H1 (cell line): ENCODE measurements around the gene HSF5. TPM values are rescaled to one million over a fixed set of nuclear protein-coding genes. Genes with fewer than 3 reads are reported as not detected.

Experiments used
- CTCF ChIA-PET: fragments of 300-600 bp; sonication (Branson Sonifier 250); formaldehyde crosslinking; loops from one replicate; lab custom pipeline; 2021; ENCODE audit not compliant: partially characterized antibody; lab: Charles Lee
- POLR2A ChIA-PET: fragments of 300-600 bp; sonication (Branson Sonifier 250); formaldehyde crosslinking; loops from one replicate; lab custom pipeline; 2021; ENCODE audit warnings: inconsistent platforms; ENCODE audit not compliant: partially characterized antibody; lab: Charles Lee
- DNase-seq, 2 experiments: peaks; one replicate each; pipeline versions ENCODE4 v3.0.0 to v3.0.0-alpha.2; 2010 to 2022; ENCODE audit warnings: low spot score in 2 of 2, low read depth in 1 of 2, mixed read lengths in 1 of 2
- FAIRE-seq: peaks from 2 replicates; lab custom pipeline; 2011; peaks lifted over from hg19 to GRCh38; lab: Jason Lieb, UNC
- H2AFZ ChIP-seq: 2 replicates; pipeline ENCODE4 v1.8.1; 2012; ENCODE audit warnings: low read length, inconsistent platforms
- H2AK5ac ChIP-seq: 2 replicates; pipeline ENCODE4 v1.6.1; 2013; ENCODE audit warnings: low read depth, low read length
- H2BK120ac ChIP-seq: replicated peaks from 2 replicates; pipeline ENCODE3; 2013; ENCODE audit warnings: low read depth, low read length, inconsistent platforms
- H2BK12ac ChIP-seq: 2 replicates; pipeline ENCODE4 v1.6.1; 2013; ENCODE audit warnings: low read depth, low read length
- H2BK15ac ChIP-seq: 2 replicates; pipeline ENCODE4 v1.6.1; 2013; ENCODE audit warnings: low read length
- H2BK20ac ChIP-seq: 2 replicates; pipeline ENCODE4 v1.6.1; 2013; ENCODE audit warnings: low read length
- H2BK5ac ChIP-seq: 2 replicates; pipeline ENCODE4 v1.6.1; 2013; ENCODE audit warnings: low read depth, low read length
- H3K14ac ChIP-seq: 2 replicates; pipeline ENCODE4 v1.6.1; 2013; ENCODE audit warnings: inconsistent platforms; ENCODE audit not compliant: insufficient read length
- H3K18ac ChIP-seq: 2 replicates; pipeline ENCODE4 v1.6.1; 2013; ENCODE audit warnings: low read length; ENCODE audit errors: extremely low read depth
- H3K23ac ChIP-seq: 2 replicates; pipeline ENCODE4 v1.6.1; 2013; ENCODE audit warnings: inconsistent platforms; ENCODE audit not compliant: insufficient read length
- H3K23me2 ChIP-seq: 2 replicates; pipeline ENCODE4 v1.6.1; 2013; ENCODE audit warnings: low read depth, low read length
- H3K27ac ChIP-seq: 2 replicates; pipeline ENCODE4 v1.6.1; 2011; ENCODE audit warnings: low read depth, low read length, inconsistent platforms
- H3K27me3 ChIP-seq, 4 experiments: replicated peaks in 1 of 4; 1 replicate in 1 of 4; 2 replicates in 3 of 4; pipeline versions ENCODE4 v1.6.1 to v1.8.1; 2011 to 2013; ENCODE audit warnings: low read length in 3 of 4, mild to moderate bottlenecking in 3 of 4, inconsistent platforms in 2 of 4, mixed read lengths in 2 of 4, moderate library complexity in 1 of 4; ENCODE audit not compliant: control insufficient read depth in 3 of 4, insufficient read depth in 3 of 4; ENCODE audit errors: extremely low read depth in 1 of 4
- H3K36me3 ChIP-seq, 4 experiments: 2 replicates each; pipeline versions ENCODE4 v1.6.1 to v1.8.1; 2011 to 2013; ENCODE audit warnings: mild to moderate bottlenecking in 4 of 4, low read length in 3 of 4, moderate library complexity in 2 of 4, control low read depth in 1 of 4, inconsistent platforms in 1 of 4; ENCODE audit not compliant: insufficient read depth in 4 of 4, control insufficient read depth in 2 of 4
- H3K4ac ChIP-seq: replicated peaks from 2 replicates; pipeline ENCODE3; 2013; ENCODE audit warnings: low read length, low read depth, mixed read lengths, inconsistent platforms; ENCODE audit not compliant: insufficient read length
- H3K4me1 ChIP-seq, 4 experiments: replicated peaks in 1 of 4; 1 replicate in 1 of 4; 2 replicates in 3 of 4; pipeline versions ENCODE4 v1.6.1 to v1.8.1; 2011 to 2013; ENCODE audit warnings: low read length in 3 of 4, inconsistent platforms in 2 of 4, mixed read lengths in 1 of 4; ENCODE audit not compliant: insufficient read depth in 4 of 4, control insufficient read depth in 3 of 4
- H3K4me2 ChIP-seq, 2 experiments: 2 replicates each; pipeline versions ENCODE4 v1.6.1 to v1.8.1; 2011 to 2013; ENCODE audit warnings: low read depth in 2 of 2, low read length in 2 of 2, control low read depth in 1 of 2, inconsistent platforms in 1 of 2, mild to moderate bottlenecking in 1 of 2; ENCODE audit not compliant: insufficient read depth in 1 of 2
- H3K4me3 ChIP-seq, 4 experiments: fragments of 200-600, 300-600 bp in 1 of 4; sonication (generic), shearing (Covaris generic), sonication (Bioruptor Twin) in 1 of 4; 2 replicates each; pipeline versions ENCODE4 v1.5.1 to v1.8.1; 2011 to 2016; ENCODE audit warnings: low read length in 4 of 4, low read depth in 3 of 4, control low read depth in 2 of 4, inconsistent platforms in 2 of 4, mild to moderate bottlenecking in 2 of 4, mixed read lengths in 1 of 4, moderate library complexity in 1 of 4; ENCODE audit not compliant: insufficient read depth in 2 of 4; ENCODE audit errors: extremely low read depth in 1 of 4
- H3K56ac ChIP-seq: replicated peaks from 2 replicates; pipeline ENCODE3; 2013; ENCODE audit warnings: low read depth, mild to moderate bottlenecking, mixed read lengths, low read length, inconsistent platforms; ENCODE audit not compliant: insufficient read length
- H3K79me1 ChIP-seq: 2 replicates; pipeline ENCODE4 v1.6.1; 2013; ENCODE audit warnings: low read depth, low read length, control low read depth
- H3K79me2 ChIP-seq, 2 experiments: 2 replicates each; pipeline versions ENCODE4 v1.6.1 to v1.8.1; 2012 to 2013; ENCODE audit warnings: low read length in 2 of 2, mild to moderate bottlenecking in 2 of 2, inconsistent platforms in 1 of 2; ENCODE audit not compliant: insufficient read depth in 2 of 2, control insufficient read depth in 1 of 2
- H3K9ac ChIP-seq, 4 experiments: replicated peaks in 1 of 4; 1 replicate in 1 of 4; 2 replicates in 3 of 4; pipeline versions ENCODE4 v1.6.1 to v1.8.1; 2011 to 2013; ENCODE audit warnings: low read depth in 3 of 4, low read length in 3 of 4, control low read depth in 2 of 4, mild to moderate bottlenecking in 2 of 4, moderate library complexity in 2 of 4, inconsistent platforms in 1 of 4; ENCODE audit errors: extremely low read depth in 1 of 4
- H3K9me3 ChIP-seq, 2 experiments: 2 replicates each; pipeline versions ENCODE4 v1.6.1 to v1.8.1; 2012 to 2013; ENCODE audit warnings: mild to moderate bottlenecking in 2 of 2, moderate library complexity in 2 of 2, control low read depth in 1 of 2, inconsistent platforms in 1 of 2, low read depth in 1 of 2, low read length in 1 of 2, mixed read lengths in 1 of 2; ENCODE audit not compliant: insufficient read depth in 2 of 2
- H4K20me1 ChIP-seq, 2 experiments: replicated peaks in 1 of 2; 2 replicates each; pipeline versions ENCODE3 to v1.8.1; 2011 to 2013; ENCODE audit warnings: inconsistent platforms in 2 of 2, low read length in 2 of 2, mild to moderate bottlenecking in 1 of 2; ENCODE audit not compliant: insufficient read depth in 2 of 2, control insufficient read depth in 1 of 2
- H4K5ac ChIP-seq: 2 replicates; pipeline ENCODE4 v1.6.1; 2013; ENCODE audit warnings: low read length, low read depth, mixed read lengths, inconsistent platforms; ENCODE audit not compliant: insufficient read length
- H4K8ac ChIP-seq: 2 replicates; pipeline ENCODE4 v1.8.0; 2013; ENCODE audit warnings: mild to moderate bottlenecking, moderate library complexity, low read length, inconsistent platforms; ENCODE audit not compliant: insufficient read depth; ENCODE audit errors: extremely low read depth
- H4K91ac ChIP-seq: replicated peaks from 2 replicates; pipeline ENCODE3; 2013; ENCODE audit warnings: low read length, mixed read lengths, inconsistent platforms; ENCODE audit not compliant: insufficient read length
- CHD1 ChIP-seq: IDR thresholded peaks from 2 replicates; pipeline ENCODE4 v1.6.1; 2012; ENCODE audit warnings: low read depth, low read length, improper control_type of control experiment
- E2F6 ChIP-seq: IDR thresholded peaks from 2 replicates; pipeline ENCODE4 v1.6.1; 2012; ENCODE audit warnings: inconsistent platforms
- WGBS, 2 experiments: shearing (Covaris generic) in 1 of 2; methylation state at CpG; one replicate each; pipeline versions ENCODE4 v1.1.6 to v1.1.7; 2013 to 2015; ENCODE audit warnings: low lambda C conversion rate in 2 of 2, mixed read lengths in 2 of 2, inconsistent platforms in 1 of 2, low coverage in 1 of 2, missing lambda C conversion rate in 1 of 2; ENCODE audit not compliant: insufficient replicate concordance in 2 of 2, insufficient coverage in 1 of 2, insufficient read length in 1 of 2; ENCODE audit errors: extremely low coverage in 1 of 2, missing lambda C conversion rate in 1 of 2; 5-methylcytosine and 5-hydroxymethylcytosine counted together
- polyA plus RNA-seq, 7 experiments: library from polyadenylated mRNA; depleted of rRNA in 3 of 7; stranded (reverse) in 5 of 7; unstranded in 2 of 7; fragments of >200 nt in 5 of 7; fragments of 200-250 nt in 2 of 7; gene quantifications; 1 replicate in 5 of 7; 2 replicates in 1 of 7; 4 replicates in 1 of 7; pipeline versions ENCODE4 v1.2.1 to v1.2.3, GENCODE V29; 2011 to 2013; ENCODE audit warnings: missing spikeins in 2 of 7, mixed read lengths in 2 of 7
- total RNA-seq: library from RNA; stranded (reverse); fragmentation: NEBNext Ultra II Directional; extraction: Animal tissue kit (Norgen Biotek cat#: 25700); gene quantifications from 2 replicates; pipeline ENCODE4 v1.2.1, GENCODE V29; 2021
- TF ChIP-seq, protein P1 (sequence below): IDR thresholded peaks from 2 replicates; pipeline ENCODE4 v1.6.1; 2012; ENCODE audit warnings: low read length, inconsistent platforms
- TF ChIP-seq, protein P2 (sequence below): IDR thresholded peaks from 2 replicates; pipeline ENCODE4 v1.6.1; 2011; ENCODE audit warnings: low read depth, mild to moderate bottlenecking, low read length; ENCODE audit not compliant: insufficient read depth

HSF5 gene
- total and polyA plus RNA-seq, 2 of the 8 experiments (the other 6 are each of a cell fraction or from before 2014, with no cell fraction given), result not detected

DNA sequence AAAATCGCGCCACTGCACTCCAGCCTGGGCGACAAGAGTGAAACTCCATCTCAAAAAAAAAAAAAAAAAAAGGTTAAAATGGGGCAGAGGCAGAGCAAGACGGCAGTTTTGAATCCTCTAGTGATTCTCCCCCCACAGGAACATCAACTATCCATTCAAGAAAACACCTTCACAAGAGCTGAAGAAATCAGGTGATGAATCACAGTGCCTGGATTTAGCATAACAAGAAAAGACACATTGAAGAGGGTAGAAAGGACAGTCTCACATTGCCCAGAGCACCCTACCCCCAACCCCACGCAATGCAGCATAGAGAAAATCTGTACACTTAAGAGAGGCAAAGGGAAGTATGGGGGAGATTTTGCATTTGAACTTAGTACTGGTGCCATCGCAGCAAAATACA, 42.1 kb downstream of the HSF5 start:
- H4K5ac ChIP-seq, result no peak overlapping the region
- no peaks in the 10 kb centered on the region for H3K79me1 ChIP-seq
- DNase-seq, result no peak
- WGBS, 2 experiments, result 74% methylated on average over 5 of the region's 6 CpGs; no CpG with 5 or more reads in 1 of the 2 experiments
- peak overlapping the region; percentile 27 for H3K4ac ChIP-seq
- peak overlapping the region; percentile 44; the same call in 1 of the 2 replicates for H2BK12ac ChIP-seq
- no peaks in the 10 kb centered on the region for H3K36me3 ChIP-seq
- no peaks in the 10 kb centered on the region for H3K79me2 ChIP-seq
- peak overlapping the region; percentile 32; the same call in 1 of the 2 replicates for H2BK15ac ChIP-seq
- TF ChIP-seq E2F6 (no peak), CHD1 (no peak)
- TF ChIP-seq, protein P1, sequence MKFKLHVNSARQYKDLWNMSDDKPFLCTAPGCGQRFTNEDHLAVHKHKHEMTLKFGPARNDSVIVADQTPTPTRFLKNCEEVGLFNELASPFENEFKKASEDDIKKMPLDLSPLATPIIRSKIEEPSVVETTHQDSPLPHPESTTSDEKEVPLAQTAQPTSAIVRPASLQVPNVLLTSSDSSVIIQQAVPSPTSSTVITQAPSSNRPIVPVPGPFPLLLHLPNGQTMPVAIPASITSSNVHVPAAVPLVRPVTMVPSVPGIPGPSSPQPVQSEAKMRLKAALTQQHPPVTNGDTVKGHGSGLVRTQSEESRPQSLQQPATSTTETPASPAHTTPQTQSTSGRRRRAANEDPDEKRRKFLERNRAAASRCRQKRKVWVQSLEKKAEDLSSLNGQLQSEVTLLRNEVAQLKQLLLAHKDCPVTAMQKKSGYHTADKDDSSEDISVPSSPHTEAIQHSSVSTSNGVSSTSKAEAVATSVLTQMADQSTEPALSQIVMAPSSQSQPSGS, result no peak
- TF ChIP-seq, protein P2, sequence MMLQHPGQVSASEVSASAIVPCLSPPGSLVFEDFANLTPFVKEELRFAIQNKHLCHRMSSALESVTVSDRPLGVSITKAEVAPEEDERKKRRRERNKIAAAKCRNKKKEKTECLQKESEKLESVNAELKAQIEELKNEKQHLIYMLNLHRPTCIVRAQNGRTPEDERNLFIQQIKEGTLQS, result no peak
- FAIRE-seq, result no peak
- no peak overlapping the region for H3K56ac ChIP-seq
- CTCF ChIA-PET, result interaction anchor here (0.6 to 7.4 kb wide), 20 partner anchors 9 to 599 kb away, joined by 3 to 96 read pairs (median 4); partner anchors contain the start of gene RNF43
- H3K27ac ChIP-seq, result no peak overlapping the region
- peak overlapping the region; percentile 94 for H2BK120ac ChIP-seq
- H3K9me3 ChIP-seq, result no peaks in the 10 kb centered on the region
- H3K27me3 ChIP-seq, result no peaks in the 10 kb centered on the region
- H3K4me2 ChIP-seq, result 0 out of 4 replicates have a peak overlapping the region, but pooled peaks of 1 of the 2 experiments have one; percentile 13
- H2AFZ ChIP-seq, result peak overlapping the region; percentile 30; the same call in 1 of the 2 replicates
- H2AK5ac ChIP-seq, result no peak overlapping the region
- H3K23me2 ChIP-seq, result no peaks in the 10 kb centered on the region
- POLR2A ChIA-PET, result no interaction called here
- H4K91ac ChIP-seq, result peak overlapping the region; percentile 69
- peaks cover 3 to 9% (median 4%) of the 10 kb centered on the region in 4 experiments; a peak in 6 of 7 replicates for H3K4me1 ChIP-seq
- H3K4me3 ChIP-seq, result no peak overlapping the region
- H4K8ac ChIP-seq, result no peak overlapping the region
- no peaks in the 10 kb centered on the region for H4K20me1 ChIP-seq
- H2BK5ac ChIP-seq, result peak overlapping the region; percentile 92; the same call in 1 of the 2 replicates
- H3K23ac ChIP-seq, result no peak overlapping the region
- H3K18ac ChIP-seq, result peak overlapping the region; percentile 84
- H3K9ac ChIP-seq, result no peak overlapping the region
- no peak overlapping the region for H3K14ac ChIP-seq
- peak overlapping the region; percentile 98; the same call in 1 of the 2 replicates for H2BK20ac ChIP-seq
